HepG2 (cell line): ENCODE data around the gene MED25. TPM values are rescaled to one million over a fixed set of nuclear protein-coding genes. Genes with fewer than 3 reads are reported as not detected.

Source experiments
- HDAC1 ChIP-seq: sonication (generic); formaldehyde crosslinking; IDR thresholded peaks from 2 replicates; pipeline ENCODE4 v1.5.1; 2020; ENCODE audit warnings: mild to moderate bottlenecking, missing genetic modification reagents
- HIVEP1 ChIP-seq: sonication (generic); formaldehyde crosslinking; IDR thresholded peaks from 2 replicates; pipeline ENCODE4 v1.4.0; 2020; ENCODE audit warnings: mild to moderate bottlenecking, missing genetic modification reagents
- POGZ ChIP-seq: sonication (generic); formaldehyde crosslinking; IDR thresholded peaks from 2 replicates; pipeline ENCODE4 v1.4.0; 2020; ENCODE audit warnings: mild to moderate bottlenecking, missing genetic modification reagents
- RAD21 ChIP-seq: fragments of 450-650 bp; formaldehyde crosslinking; IDR thresholded peaks from 2 replicates; pipeline ENCODE4 v1.5.0; 2020; ENCODE audit warnings: mild to moderate bottlenecking
- RNF2 ChIP-seq: fragments of 450-650 bp; conservative IDR thresholded peaks from 2 replicates; pipeline ENCODE4 v1.6.1; 2016; ENCODE audit warnings: low read depth
- SOX5 ChIP-seq: IDR thresholded peaks from 2 replicates; pipeline ENCODE4 v1.6.1; 2016; ENCODE audit warnings: borderline replicate concordance
- TEAD2 ChIP-seq: sonication (generic); formaldehyde crosslinking; IDR thresholded peaks from 2 replicates; pipeline ENCODE4 v1.9.0; 2021; ENCODE audit warnings: missing genetic modification reagents
- YEATS2 ChIP-seq: sonication (generic); formaldehyde crosslinking; IDR thresholded peaks from 2 replicates; pipeline ENCODE4 v1.4.0; 2020; ENCODE audit warnings: missing genetic modification reagents, borderline replicate concordance
- ZNF275 ChIP-seq: sonication (generic); formaldehyde crosslinking; IDR thresholded peaks from 2 replicates; pipeline ENCODE4 v1.8.0; 2022; ENCODE audit warnings: missing genetic modification reagents, mild to moderate bottlenecking, inconsistent platforms, borderline replicate concordance
- ZNF687 ChIP-seq: sonication (generic); formaldehyde crosslinking; IDR thresholded peaks from 2 replicates; pipeline ENCODE4 v1.5.1; 2020; ENCODE audit warnings: mild to moderate bottlenecking, missing genetic modification reagents, moderate library complexity
- ZNF784 ChIP-seq: sonication (generic); formaldehyde crosslinking; IDR thresholded peaks from 2 replicates; pipeline ENCODE4 v1.5.1; 2020; ENCODE audit warnings: missing genetic modification reagents, mild to moderate bottlenecking, borderline replicate concordance
- polyA plus RNA-seq, 8 experiments: library from polyadenylated mRNA; depleted of rRNA in 3 of 8; stranded (reverse) in 7 of 8; unstranded in 1 of 8; fragments of >200 nt; fragmentation: Illumina TruSeq in 4 of 8; extraction: Trizol in 4 of 8; gene quantifications; 2 replicates each; pipeline versions ENCODE4 v1.2.1 to v1.2.3, GENCODE V29; 2011 to 2016; ENCODE audit warnings: low read depth in 4 of 8, missing spikeins in 1 of 8, mixed read lengths in 1 of 8; ENCODE audit not compliant: insufficient read depth in 1 of 8
- total RNA-seq, 5 experiments: library from RNA; depleted of rRNA; stranded (reverse); fragments of >200 nt; fragmentation: Illumina TruSeq; extraction: Trizol; gene quantifications; 2 replicates each; pipeline ENCODE4 v1.2.3, GENCODE V29; 2016; ENCODE audit warnings: low read depth in 1 of 5
- TF ChIP-seq, protein P1 (sequence below): sonication (generic); formaldehyde crosslinking; IDR thresholded peaks from 2 replicates; pipeline ENCODE4 v1.4.0; 2020; ENCODE audit warnings: missing genetic modification reagents, borderline replicate concordance
- TF ChIP-seq, protein P2 (sequence below): sonication (generic); formaldehyde crosslinking; IDR thresholded peaks from 2 replicates; pipeline ENCODE4 v1.4.0; 2020; ENCODE audit warnings: mild to moderate bottlenecking, missing genetic modification reagents
- TF ChIP-seq, protein P3 (sequence below): sonication (generic); formaldehyde crosslinking; IDR thresholded peaks from 2 replicates; pipeline ENCODE4 v1.9.0; 2022; ENCODE audit warnings: missing genetic modification reagents, mild to moderate bottlenecking, borderline replicate concordance
- TF ChIP-seq, protein P4 (sequence below): sonication (generic); formaldehyde crosslinking; IDR thresholded peaks from 2 replicates; pipeline ENCODE4 v1.4.0; 2020; ENCODE audit warnings: missing genetic modification reagents
- TF ChIP-seq, protein P5 (sequence below): IDR thresholded peaks from 2 replicates; pipeline ENCODE4 v1.6.1; 2012; ENCODE audit warnings: inconsistent platforms

The MED25 gene
- total and polyA plus RNA-seq, 2 of the 13 experiments (the other 11 are each of a cell fraction or from before 2014, with no cell fraction given) = 11.1 to 15.1 TPM

DNA sequence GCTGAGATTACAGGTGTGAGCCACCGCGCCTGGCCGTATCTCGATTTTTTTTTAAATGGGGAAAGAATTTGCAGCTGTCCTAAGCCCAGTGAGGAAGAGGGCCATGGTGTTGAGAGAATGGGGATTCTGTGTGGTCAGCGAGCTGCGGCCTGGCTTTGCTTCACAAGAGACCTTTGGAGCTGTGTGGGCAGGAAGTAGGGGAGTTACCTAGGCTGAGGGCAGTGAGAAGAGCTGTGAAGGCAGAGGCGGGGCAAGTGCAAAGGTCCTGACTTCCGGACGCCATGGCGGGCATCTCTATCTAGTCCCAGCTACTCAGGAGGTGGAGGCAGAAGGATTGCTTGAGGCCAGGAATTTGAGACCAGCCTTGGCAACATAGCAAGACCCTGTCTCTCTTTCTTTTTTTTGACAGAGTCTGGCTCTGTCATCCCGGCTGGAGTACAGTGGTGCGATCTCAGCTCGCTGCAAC is 46.4 kb upstream of the MED25 start (continued):
- TF ChIP-seq, protein P1, sequence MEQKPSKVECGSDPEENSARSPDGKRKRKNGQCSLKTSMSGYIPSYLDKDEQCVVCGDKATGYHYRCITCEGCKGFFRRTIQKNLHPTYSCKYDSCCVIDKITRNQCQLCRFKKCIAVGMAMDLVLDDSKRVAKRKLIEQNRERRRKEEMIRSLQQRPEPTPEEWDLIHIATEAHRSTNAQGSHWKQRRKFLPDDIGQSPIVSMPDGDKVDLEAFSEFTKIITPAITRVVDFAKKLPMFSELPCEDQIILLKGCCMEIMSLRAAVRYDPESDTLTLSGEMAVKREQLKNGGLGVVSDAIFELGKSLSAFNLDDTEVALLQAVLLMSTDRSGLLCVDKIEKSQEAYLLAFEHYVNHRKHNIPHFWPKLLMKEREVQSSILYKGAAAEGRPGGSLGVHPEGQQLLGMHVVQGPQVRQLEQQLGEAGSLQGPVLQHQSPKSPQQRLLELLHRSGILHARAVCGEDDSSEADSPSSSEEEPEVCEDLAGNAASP = 0 out of 2 replicates have a peak, but pooled peaks have one; percentile 37
- TF ChIP-seq RNF2 (no peak), TEAD2 (CRISPR knock-in tag) (no peak), ZNF275 (CRISPR knock-in tag) (no peak), RAD21 (CRISPR knock-in tag) (peak; percentile 26; the same call in 1 of the 2 replicates), HIVEP1 (CRISPR knock-in tag) (no peak), YEATS2 (CRISPR knock-in tag) (peak; percentile 51; the same call in 1 of the 2 replicates), ZNF784 (0 out of 2 replicates have a peak, but pooled peaks have one; percentile 59), HDAC1 (CRISPR knock-in tag) (peak; percentile 44; the same call in 1 of the 2 replicates), POGZ (CRISPR knock-in tag) (no peak), ZNF687 (CRISPR knock-in tag) (peak; percentile 95), SOX5 (CRISPR knock-in tag) (no peak)
- TF ChIP-seq, protein P2, sequence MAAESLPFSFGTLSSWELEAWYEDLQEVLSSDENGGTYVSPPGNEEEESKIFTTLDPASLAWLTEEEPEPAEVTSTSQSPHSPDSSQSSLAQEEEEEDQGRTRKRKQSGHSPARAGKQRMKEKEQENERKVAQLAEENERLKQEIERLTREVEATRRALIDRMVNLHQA (CRISPR knock-in tag) = no peak
- TF ChIP-seq, protein P3, sequence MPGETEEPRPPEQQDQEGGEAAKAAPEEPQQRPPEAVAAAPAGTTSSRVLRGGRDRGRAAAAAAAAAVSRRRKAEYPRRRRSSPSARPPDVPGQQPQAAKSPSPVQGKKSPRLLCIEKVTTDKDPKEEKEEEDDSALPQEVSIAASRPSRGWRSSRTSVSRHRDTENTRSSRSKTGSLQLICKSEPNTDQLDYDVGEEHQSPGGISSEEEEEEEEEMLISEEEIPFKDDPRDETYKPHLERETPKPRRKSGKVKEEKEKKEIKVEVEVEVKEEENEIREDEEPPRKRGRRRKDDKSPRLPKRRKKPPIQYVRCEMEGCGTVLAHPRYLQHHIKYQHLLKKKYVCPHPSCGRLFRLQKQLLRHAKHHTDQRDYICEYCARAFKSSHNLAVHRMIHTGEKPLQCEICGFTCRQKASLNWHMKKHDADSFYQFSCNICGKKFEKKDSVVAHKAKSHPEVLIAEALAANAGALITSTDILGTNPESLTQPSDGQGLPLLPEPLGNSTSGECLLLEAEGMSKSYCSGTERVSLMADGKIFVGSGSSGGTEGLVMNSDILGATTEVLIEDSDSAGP (CRISPR knock-in tag) = peak; percentile 35; the same call in 1 of the 2 replicates
- TF ChIP-seq, protein P4, sequence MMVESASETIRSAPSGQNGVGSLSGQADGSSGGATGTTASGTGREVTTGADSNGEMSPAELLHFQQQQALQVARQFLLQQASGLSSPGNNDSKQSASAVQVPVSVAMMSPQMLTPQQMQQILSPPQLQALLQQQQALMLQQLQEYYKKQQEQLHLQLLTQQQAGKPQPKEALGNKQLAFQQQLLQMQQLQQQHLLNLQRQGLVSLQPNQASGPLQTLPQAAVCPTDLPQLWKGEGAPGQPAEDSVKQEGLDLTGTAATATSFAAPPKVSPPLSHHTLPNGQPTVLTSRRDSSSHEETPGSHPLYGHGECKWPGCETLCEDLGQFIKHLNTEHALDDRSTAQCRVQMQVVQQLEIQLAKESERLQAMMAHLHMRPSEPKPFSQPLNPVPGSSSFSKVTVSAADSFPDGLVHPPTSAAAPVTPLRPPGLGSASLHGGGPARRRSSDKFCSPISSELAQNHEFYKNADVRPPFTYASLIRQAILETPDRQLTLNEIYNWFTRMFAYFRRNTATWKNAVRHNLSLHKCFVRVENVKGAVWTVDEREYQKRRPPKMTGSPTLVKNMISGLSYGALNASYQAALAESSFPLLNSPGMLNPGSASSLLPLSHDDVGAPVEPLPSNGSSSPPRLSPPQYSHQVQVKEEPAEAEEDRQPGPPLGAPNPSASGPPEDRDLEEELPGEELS = peak; percentile 40; the same call in 1 of the 2 replicates
- TF ChIP-seq, protein P5, sequence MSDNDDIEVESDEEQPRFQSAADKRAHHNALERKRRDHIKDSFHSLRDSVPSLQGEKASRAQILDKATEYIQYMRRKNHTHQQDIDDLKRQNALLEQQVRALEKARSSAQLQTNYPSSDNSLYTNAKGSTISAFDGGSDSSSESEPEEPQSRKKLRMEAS = peak; percentile 70
